Muscle of arm (tissue), 12 donors: Measurements from ENCODE around the gene PACC1. TPM values are rescaled to one million over a fixed set of nuclear protein-coding genes. Genes with fewer than 3 reads are reported as not detected.
"Not testable (repeated sequence)": the region's sequence is repeated elsewhere in the genome, so short reads cannot be mapped to it uniquely, and the experiment has no call there.

Experiments used
- DNase-seq: peaks from one replicate; pipeline ENCODE4 v3.0.0-alpha.2; 2013
- polyA plus RNA-seq, 12 donors: library from polyadenylated mRNA; unstranded; fragments of 120-200 nt; gene quantifications; one replicate each; pipeline ENCODE4 v1.2.1, GENCODE V29; 2013; ENCODE audit not compliant: insufficient read length in 12 of 12

PACC1 gene
- polyA plus RNA-seq, 12 donors: 5.9 to 9.1 (median 8.0) TPM; not detected in 2

DNA sequence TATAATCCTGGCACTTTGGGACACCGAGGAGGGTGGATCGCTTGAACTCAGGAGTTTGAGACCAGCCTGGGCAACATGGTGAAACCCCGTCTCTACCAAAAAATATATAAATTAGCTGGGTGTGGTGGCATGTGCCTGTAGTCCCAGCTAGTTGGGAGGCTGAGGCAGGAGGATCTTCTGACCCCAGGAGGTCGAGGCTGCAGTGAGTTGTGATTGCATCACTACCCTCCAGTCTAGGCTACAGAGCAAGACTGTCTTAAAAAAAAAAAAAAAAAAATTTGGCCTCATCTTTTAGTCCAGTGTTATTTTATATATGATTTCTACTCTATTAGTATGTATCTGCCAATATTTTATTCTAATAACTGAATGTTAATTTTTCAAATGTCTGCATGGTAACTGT lies 69.8 kb downstream of the PACC1 start:
- no peak for DNase-seq

GRCh38 chr1:212341090-212341489 lies 73.6 kb downstream of the PACC1 start:
- no peak for DNase-seq

GRCh38 chr1:212329105-212329504 lies 85.6 kb downstream of the PACC1 start:
- DNase-seq: no peak

- DNase-seq: no peak
Observed at GRCh38 chr1:212328248-212328647, 86.4 kb downstream of the PACC1 start.

DNA sequence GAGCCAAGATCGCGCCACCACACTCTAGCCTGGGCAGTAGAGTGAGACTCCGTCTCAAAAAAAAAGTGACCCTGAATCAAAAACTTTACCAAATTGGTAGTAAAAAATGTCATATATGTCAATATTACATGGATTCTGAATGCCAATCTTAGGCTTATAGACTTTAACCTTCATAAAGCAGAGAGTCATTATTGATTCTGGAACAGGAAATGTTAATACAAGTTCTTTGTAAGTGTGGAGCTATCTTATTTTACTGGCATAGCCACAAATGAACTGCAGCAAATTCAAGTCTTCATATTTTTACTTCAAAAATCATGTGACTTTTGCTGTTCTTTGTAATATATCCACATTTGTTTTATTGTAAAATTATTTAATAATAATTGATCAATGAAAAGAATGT lies 88.1 kb downstream of the PACC1 start:
- DNase-seq: no peak

- no peak for DNase-seq
Observed at GRCh38 chr1:212323066-212323465, 91.6 kb downstream of the PACC1 start.

DNA sequence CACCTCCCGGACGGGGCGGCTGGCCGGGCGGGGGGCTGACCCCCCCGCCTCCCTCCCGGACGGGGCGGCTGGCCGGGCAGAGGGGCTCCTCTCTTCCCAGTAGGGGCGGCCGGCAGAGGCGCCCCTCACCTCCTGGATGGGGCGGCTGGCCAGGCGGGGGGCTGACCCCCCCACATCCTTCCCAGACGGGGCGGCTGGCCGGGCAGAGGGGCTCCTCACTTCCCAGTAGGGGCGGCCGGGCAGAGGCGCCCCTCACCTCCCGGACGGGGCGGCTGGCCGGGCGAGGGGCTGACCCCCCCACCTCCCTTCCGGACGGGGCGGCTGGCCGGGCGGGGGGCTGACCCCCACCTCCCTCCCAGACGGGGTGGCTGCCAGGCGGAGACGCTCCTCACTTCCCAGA lies 93.7 kb downstream of the PACC1 start:
- not testable (repeated sequence) for DNase-seq

- no peak for DNase-seq
Observed at GRCh38 chr1:212317916-212318315, 96.8 kb downstream of the PACC1 start.

DNA sequence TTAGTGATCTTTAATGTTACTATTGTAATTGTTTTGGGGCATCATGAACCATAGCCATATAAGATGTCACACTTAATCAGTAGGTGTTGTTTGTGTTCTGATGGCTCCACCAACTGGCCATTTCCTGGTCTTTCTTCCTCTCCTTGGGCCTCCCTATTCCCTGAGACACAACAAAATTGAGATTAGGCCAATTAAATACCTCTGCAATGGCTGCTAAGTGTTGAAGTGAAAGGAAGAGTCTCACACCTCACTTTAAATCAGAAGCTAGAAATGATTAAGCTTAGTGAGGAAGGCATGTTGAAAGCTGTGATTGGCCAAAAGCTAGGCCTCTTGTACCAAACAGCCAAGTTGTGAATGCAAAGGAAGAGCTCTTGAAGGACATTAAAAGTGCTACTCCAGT lies 98.8 kb downstream of the PACC1 start:
- no peak for DNase-seq

- DNase-seq: no peak
Observed at GRCh38 chr1:212315184-212315583, 99.5 kb downstream of the PACC1 start.

Other genes with a start within 250 kb of the PACC1 start
- gene PPP2R5A, start 129.5 kb downstream of the PACC1 start, polyA plus RNA-seq: 10 to 100 TPM in 11 of 12 donors, not detected in 1; 23.2 to 36.7 (median 31.3) TPM
- gene NENF, start 18.0 kb upstream of the PACC1 start, polyA plus RNA-seq: 10 to 100 TPM in 11 of 12 donors, not detected in 1; 45.5 to 94.0 (median 76.7) TPM
- 100 to 1,000 TPM in 1 of 12 donors, 10 to 100 TPM in 10, not detected in 1; 11.9 to 120 (median 48.5) TPM for gene ATF3, start 193.9 kb upstream of the PACC1 start, polyA plus RNA-seq